WI38 (cell line): ENCODE results near the gene WDR81.
"Not testable (repeated sequence)": the region's sequence is repeated elsewhere in the genome, so short reads cannot be mapped to it uniquely, and the experiment has no call there.

ENCODE experiments used
- H3K4me3 ChIP-seq: 2 replicates; pipeline ENCODE4 v1.5.1; 2011; ENCODE audit warnings: low read depth, mild to moderate bottlenecking, control low read depth, low read length
- TF ChIP-seq, protein P1 (sequence below): IDR thresholded peaks from 2 replicates; pipeline ENCODE4 v1.5.1; 2012; ENCODE audit warnings: low read depth, mild to moderate bottlenecking, control low read depth, low read length

Gene WDR81

DNA sequence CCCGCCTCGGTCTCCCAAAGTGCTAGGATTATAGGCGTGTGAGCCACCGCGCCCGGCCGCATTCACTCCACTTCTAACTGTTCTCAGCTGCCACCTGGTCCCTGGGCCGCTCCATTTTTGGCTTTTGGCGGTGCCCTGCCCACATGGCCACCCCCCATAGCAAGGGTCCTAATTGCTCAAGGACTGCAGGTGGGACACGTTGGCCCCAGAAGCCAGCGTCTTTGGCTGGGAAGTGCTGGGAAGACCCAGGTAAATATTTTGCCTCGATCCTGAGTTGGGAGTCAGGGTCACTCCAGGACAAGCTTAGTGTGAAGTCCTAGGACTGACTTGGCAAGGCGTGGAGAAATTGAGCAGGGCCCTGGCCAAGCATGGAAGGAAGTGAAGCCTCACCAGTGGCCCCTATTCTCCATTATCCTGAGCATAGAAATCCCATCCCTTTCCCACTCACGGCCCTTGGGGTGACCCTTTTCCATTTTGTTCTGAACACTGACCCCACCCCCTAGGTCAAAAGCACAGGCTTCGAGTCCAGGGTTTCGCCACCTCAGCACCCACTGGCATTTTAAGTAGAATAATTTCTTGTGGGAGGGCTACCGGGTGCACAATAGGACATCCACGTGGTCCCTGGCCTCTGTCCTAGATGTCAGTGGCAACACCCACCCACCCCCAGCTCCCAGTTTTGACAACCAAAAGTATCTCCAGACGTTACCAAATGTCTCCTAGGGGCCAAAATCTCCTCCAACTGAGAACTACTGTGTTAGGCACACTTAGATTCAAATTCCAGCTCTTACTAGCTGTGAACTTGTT lies 5.9 kb upstream of the WDR81 start:
- H3K4me3 ChIP-seq, result no peak overlapping the region
- TF ChIP-seq, protein P1, sequence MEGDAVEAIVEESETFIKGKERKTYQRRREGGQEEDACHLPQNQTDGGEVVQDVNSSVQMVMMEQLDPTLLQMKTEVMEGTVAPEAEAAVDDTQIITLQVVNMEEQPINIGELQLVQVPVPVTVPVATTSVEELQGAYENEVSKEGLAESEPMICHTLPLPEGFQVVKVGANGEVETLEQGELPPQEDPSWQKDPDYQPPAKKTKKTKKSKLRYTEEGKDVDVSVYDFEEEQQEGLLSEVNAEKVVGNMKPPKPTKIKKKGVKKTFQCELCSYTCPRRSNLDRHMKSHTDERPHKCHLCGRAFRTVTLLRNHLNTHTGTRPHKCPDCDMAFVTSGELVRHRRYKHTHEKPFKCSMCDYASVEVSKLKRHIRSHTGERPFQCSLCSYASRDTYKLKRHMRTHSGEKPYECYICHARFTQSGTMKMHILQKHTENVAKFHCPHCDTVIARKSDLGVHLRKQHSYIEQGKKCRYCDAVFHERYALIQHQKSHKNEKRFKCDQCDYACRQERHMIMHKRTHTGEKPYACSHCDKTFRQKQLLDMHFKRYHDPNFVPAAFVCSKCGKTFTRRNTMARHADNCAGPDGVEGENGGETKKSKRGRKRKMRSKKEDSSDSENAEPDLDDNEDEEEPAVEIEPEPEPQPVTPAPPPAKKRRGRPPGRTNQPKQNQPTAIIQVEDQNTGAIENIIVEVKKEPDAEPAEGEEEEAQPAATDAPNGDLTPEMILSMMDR, result no peak

DNA sequence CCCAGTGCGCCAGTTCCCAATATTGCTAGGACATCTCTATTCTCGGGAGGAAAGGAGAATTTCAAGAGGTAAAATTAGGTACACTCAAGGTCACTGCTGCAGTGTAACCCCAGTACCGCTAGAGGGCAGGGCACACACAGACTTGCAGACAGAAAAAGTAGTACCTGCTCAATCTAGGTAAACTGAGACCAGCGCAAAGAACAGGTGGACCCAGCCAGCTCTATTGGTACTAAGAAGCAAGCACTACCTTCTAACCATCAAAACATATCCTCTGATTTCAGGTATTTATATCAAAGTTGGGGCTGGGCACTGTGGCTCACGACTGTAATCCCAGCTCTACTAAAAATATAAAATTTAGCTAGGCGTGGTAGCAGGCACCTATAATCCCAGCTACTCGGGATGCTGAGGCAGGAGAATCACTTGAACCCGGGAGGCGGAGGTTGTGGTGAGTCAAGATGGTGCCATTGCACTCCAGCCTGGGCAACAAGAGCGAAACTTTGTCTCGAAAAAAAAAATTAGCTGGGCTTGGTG lies 3.6 kb upstream of the WDR81 start:
- no peak overlapping the region for H3K4me3 ChIP-seq
- TF ChIP-seq, protein P1, result peak; percentile 98

DNA sequence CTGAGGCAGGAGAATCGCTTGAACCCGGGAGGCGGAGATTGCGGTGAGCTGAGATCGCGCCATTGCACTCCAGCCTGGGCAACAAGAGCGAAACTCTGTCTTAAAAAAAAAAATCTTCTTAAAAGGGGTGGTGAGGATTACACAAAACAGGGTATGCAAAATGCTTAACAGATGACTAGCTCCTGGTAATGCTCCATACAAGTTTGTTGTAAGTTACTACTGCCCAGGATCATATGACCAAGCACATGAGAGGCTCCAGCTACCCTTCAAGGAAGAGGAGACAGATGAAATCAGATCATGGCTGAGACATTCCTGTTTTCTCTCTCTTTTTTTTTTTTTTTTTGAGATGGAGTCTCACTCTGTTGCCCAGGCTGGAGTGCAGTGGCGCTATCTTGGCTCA lies 2.5 kb upstream of the WDR81 start:
- not testable (repeated sequence) for H3K4me3 ChIP-seq

DNA sequence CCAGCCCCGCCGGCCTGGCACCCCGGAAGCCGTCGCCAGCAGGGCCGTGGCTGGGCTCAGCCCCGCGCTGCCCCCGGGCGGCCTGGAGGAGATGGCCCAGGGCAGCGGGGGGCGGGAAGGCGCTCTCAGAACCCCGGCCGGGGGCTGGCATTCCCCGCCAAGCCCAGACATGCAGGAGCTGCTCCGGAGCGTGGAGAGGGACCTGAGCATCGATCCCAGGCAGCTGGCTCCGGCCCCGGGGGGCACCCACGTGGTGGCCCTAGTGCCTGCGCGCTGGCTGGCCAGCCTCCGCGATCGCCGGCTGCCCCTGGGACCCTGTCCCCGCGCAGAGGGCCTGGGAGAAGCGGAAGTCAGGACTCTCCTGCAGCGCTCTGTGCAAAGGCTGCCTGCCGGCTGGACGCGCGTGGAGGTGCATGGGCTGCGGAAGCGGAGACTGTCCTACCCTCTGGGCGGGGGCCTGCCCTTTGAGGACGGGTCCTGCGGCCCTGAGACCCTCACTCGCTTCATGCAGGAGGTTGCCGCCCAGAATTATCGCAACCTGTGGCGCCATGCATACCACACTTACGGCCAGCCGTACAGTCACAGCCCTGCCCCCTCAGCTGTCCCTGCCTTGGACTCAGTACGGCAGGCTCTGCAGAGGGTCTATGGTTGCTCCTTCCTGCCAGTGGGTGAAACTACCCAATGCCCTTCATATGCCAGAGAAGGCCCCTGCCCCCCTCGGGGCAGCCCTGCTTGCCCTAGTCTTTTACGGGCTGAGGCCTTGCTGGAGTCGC lies 551 bp downstream of the WDR81 start:
- H3K4me3 ChIP-seq, result peak overlapping the region; percentile 63
- TF ChIP-seq, protein P1, result no peak

DNA sequence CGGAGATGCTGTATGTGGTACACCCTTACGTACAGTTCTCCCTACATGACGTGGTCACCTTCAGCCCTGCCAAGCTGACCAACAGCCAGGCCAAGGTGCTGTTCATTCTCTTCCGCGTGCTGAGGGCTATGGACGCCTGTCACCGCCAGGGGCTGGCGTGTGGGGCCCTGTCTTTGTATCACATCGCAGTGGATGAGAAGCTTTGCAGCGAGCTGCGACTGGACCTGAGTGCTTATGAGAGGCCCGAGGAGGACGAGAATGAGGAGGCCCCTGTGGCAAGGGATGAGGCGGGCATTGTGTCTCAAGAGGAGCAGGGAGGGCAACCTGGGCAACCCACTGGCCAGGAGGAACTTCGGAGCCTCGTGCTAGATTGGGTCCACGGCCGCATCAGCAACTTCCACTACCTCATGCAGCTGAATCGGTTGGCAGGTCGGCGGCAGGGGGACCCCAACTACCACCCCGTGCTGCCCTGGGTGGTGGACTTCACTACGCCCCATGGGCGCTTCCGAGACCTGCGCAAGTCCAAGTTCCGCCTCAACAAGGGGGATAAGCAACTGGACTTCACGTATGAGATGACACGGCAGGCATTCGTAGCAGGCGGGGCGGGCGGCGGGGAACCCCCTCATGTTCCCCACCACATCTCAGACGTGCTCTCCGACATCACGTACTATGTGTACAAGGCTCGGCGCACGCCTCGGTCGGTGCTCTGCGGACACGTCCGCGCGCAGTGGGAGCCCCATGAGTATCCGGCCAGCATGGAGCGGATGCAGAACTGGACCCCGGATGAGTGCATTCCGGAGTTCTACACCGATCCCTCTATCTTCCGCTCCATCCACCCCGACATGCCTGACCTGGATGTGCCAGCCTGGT lies 1.4 kb downstream of the WDR81 start:
- no peak overlapping the region for H3K4me3 ChIP-seq
- TF ChIP-seq, protein P1, result no peak

DNA sequence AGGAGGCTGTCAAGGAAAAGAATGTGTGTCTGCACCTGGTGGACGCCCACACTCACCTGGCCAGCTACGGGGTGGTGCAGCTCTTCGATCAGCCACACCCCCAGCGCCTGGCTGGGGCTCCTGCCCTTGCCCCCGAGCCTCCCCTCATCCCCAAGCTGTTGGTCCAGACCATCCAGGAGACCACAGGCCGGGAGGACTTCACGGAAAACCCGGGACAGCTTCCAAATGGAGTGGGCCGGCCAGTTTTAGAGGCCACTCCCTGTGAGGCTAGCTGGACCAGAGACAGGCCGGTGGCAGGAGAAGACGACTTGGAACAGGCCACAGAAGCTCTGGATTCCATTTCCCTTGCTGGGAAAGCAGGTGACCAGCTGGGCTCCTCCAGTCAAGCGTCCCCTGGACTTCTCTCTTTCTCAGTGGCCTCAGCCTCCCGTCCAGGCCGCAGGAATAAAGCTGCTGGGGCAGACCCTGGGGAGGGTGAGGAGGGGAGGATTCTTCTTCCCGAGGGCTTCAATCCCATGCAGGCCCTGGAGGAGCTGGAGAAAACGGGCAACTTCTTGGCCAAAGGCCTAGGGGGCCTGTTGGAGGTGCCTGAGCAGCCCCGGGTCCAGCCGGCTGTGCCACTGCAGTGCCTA lies 2.2 kb downstream of the WDR81 start:
- no peak overlapping the region for H3K4me3 ChIP-seq
- TF ChIP-seq, protein P1, result no peak

DNA sequence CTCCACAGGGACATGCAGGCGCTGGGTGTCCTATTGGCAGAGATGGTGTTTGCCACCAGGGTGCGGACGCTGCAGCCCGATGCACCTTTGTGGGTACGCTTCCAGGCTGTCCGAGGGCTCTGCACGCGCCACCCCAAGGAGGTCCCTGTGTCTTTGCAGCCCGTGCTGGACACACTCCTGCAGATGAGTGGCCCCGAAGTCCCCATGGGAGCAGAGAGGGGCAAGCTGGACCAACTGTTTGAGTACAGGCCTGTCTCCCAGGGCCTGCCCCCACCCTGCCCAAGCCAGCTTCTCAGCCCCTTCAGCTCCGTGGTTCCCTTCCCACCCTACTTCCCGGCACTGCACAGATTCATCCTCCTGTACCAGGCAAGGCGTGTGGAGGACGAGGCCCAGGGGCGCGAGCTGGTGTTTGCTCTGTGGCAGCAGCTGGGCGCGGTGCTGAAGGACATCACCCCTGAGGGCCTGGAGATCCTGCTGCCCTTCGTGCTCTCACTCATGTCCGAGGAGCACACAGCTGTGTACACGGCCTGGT lies 2.8 kb downstream of the WDR81 start:
- TF ChIP-seq, protein P1, result no peak
- no peak overlapping the region for H3K4me3 ChIP-seq
